Glutamatergic neuron (in vitro differentiated cells): ENCODE results near the gene AGBL4. TPM values are rescaled to one million over a fixed set of nuclear protein-coding genes. Genes with fewer than 3 reads are reported as not detected.

ENCODE experiments used
- DNase-seq: peaks from one replicate; pipeline ENCODE4 v3.0.0; 2022
- H3K27ac Mint-ChIP-seq: one replicate; pipeline ENCODE4 v1.8.0; 2020; ENCODE audit warnings: mild to moderate bottlenecking, mixed read lengths, inconsistent platforms; ENCODE audit not compliant: unreplicated experiment
- H3K27me3 Mint-ChIP-seq: one replicate; pipeline ENCODE4 v1.8.0; 2020; ENCODE audit warnings: mild to moderate bottlenecking, moderate library complexity, mixed read lengths, inconsistent platforms; ENCODE audit not compliant: unreplicated experiment
- H3K36me3 Mint-ChIP-seq: one replicate; pipeline ENCODE4 v1.8.0; 2020; ENCODE audit warnings: mild to moderate bottlenecking, mixed read lengths, inconsistent platforms; ENCODE audit not compliant: unreplicated experiment
- H3K4me1 Mint-ChIP-seq: one replicate; pipeline ENCODE4 v1.8.0; 2020; ENCODE audit warnings: mild to moderate bottlenecking, low read depth, mixed read lengths, inconsistent platforms; ENCODE audit not compliant: unreplicated experiment
- H3K4me3 Mint-ChIP-seq: one replicate; pipeline ENCODE4 v1.8.0; 2020; ENCODE audit warnings: mild to moderate bottlenecking, mixed read lengths, inconsistent platforms; ENCODE audit not compliant: unreplicated experiment
- H3K9me3 Mint-ChIP-seq: one replicate; pipeline ENCODE4 v1.8.0; 2020; ENCODE audit warnings: mild to moderate bottlenecking, moderate library complexity, mixed read lengths, inconsistent platforms; ENCODE audit not compliant: unreplicated experiment
- CTCF ChIP-seq: fragments of 200-600 bp; sonication (generic); IDR thresholded peaks from one replicate; pipeline ENCODE4 v1.5.0; 2021; ENCODE audit not compliant: partially characterized antibody, unreplicated experiment
- total RNA-seq: library from RNA; stranded (reverse); fragmentation: NEBNext Ultra II Directional; extraction: Animal tissue kit (Norgen Biotek cat#: 25700); gene quantifications from one replicate; pipeline ENCODE4 v1.2.1, GENCODE V29; 2021; ENCODE audit not compliant: unreplicated experiment

AGBL4 gene
- total RNA-seq, 1 donor from 2014 or later = 3.5 TPM

GRCh38 chr1:49199564-49199963, 824.2 kb downstream of the AGBL4 start:
- H3K27ac Mint-ChIP-seq = no peak overlapping the region
- TF ChIP-seq CTCF = no peak
- no peak overlapping the region for H3K4me3 Mint-ChIP-seq
- no peaks in the 10 kb centered on the region for H3K4me1 Mint-ChIP-seq
- no peaks in the 10 kb centered on the region for H3K27me3 Mint-ChIP-seq
- no peak for DNase-seq
- no peaks in the 10 kb centered on the region for H3K9me3 Mint-ChIP-seq
- H3K36me3 Mint-ChIP-seq = peaks cover 19% of the 10 kb centered on the region

GRCh38 chr1:49197081-49197480, 826.7 kb downstream of the AGBL4 start:
- no peaks in the 10 kb centered on the region for H3K27me3 Mint-ChIP-seq
- DNase-seq = no peak
- no peaks in the 10 kb centered on the region for H3K4me1 Mint-ChIP-seq
- H3K27ac Mint-ChIP-seq = no peak overlapping the region
- peaks cover 15% of the 10 kb centered on the region for H3K36me3 Mint-ChIP-seq
- no peaks in the 10 kb centered on the region for H3K9me3 Mint-ChIP-seq
- H3K4me3 Mint-ChIP-seq = no peak overlapping the region
- TF ChIP-seq CTCF = no peak

GRCh38 chr1:49190138-49190537, 833.6 kb downstream of the AGBL4 start:
- H3K4me3 Mint-ChIP-seq = no peak overlapping the region
- H3K27ac Mint-ChIP-seq = no peak overlapping the region
- peaks cover 10% of the 10 kb centered on the region for H3K36me3 Mint-ChIP-seq
- TF ChIP-seq CTCF = no peak
- H3K4me1 Mint-ChIP-seq = no peaks in the 10 kb centered on the region
- peaks cover 5% of the 10 kb centered on the region for H3K9me3 Mint-ChIP-seq
- no peak for DNase-seq
- H3K27me3 Mint-ChIP-seq = no peaks in the 10 kb centered on the region

GRCh38 chr1:49187056-49187455, 836.7 kb downstream of the AGBL4 start:
- Mint-ChIP-seq H3K36me3 (peaks cover 5% of the 10 kb centered on the region), H3K4me1 (no peaks in the 10 kb centered on the region), H3K4me3 (no peak overlapping the region), H3K27ac (no peak overlapping the region), H3K9me3 (peaks cover 5% of the 10 kb centered on the region), H3K27me3 (peaks cover 2% of the 10 kb centered on the region)
- DNase-seq = no peak
- no peak for TF ChIP-seq CTCF

GRCh38 chr1:49185450-49185980, 838.2 kb downstream of the AGBL4 start:
- no peak for TF ChIP-seq CTCF
- no peaks in the 10 kb centered on the region for H3K4me1 Mint-ChIP-seq
- no peak for DNase-seq
- H3K27ac Mint-ChIP-seq = no peak overlapping the region
- peaks cover 5% of the 10 kb centered on the region for H3K36me3 Mint-ChIP-seq
- H3K27me3 Mint-ChIP-seq = peaks cover 2% of the 10 kb centered on the region
- peaks cover 5% of the 10 kb centered on the region for H3K9me3 Mint-ChIP-seq
- no peak overlapping the region for H3K4me3 Mint-ChIP-seq
